Measurements from ENCODE around the gene CA9. TPM values are rescaled to one million over a fixed set of nuclear protein-coding genes. Genes with fewer than 3 reads are reported as not detected.

Gene CA9
- total and polyA plus RNA-seq, 2 experiments from 2014 or later: 2.3 to 4.3 TPM

GRCh38 chr9:35683323-35683722 lies 9.6 kb downstream of the CA9 start:
- Histone ChIP-seq H3K79me2 (ENCODE audit: insufficient read depth) (peaks cover 48% of the 10 kb centered on the region), H3K27me3 (replicated peaks; ENCODE audit: insufficient read depth) (no peaks in the 10 kb centered on the region), H3F3A (ENCODE audit: insufficient read depth) (peaks cover 94% of the 10 kb centered on the region), H3K9ac (peak overlapping the region; percentile 35; the same call in 1 of the 2 replicates), H3K4me1 (ENCODE audit: insufficient read depth) (peaks cover 35% of the 10 kb centered on the region), H3K9me2 (ENCODE audit: insufficient read depth) (no peaks in the 10 kb centered on the region), H3K4me3 (no peak overlapping the region), H3K4me2 (ENCODE audit: unreplicated experiment) (no peak overlapping the region), H3K27ac (peak overlapping the region; percentile 32), H3K36me3 (ENCODE audit: low read depth) (peaks cover 50% of the 10 kb centered on the region), H2AFZ (no peak overlapping the region), H3K9me3 (ENCODE audit: low read depth) (no peaks in the 10 kb centered on the region), H4K20me1 (ENCODE audit: insufficient read depth) (peaks cover 53% of the 10 kb centered on the region)
- TF ChIP-seq EZH2 (IDR thresholded peaks at IDR 0.05; ENCODE audit: insufficient read depth, poor library complexity, severe bottlenecking) (no peak), EZH2phosphoT487 (IDR thresholded peaks at IDR 0.05; ENCODE audit: insufficient read depth, low read depth) (no peak)
- 76 to 87% methylated on average over 2 of the region's 2 CpGs for WGBS, 2 experiments (ENCODE audit: low coverage in 1 of 2, low lambda C conversion rate in 2 of 2, missing lambda C conversion rate in 2 of 2)
- in situ Hi-C loops (cut with MboI): no loop called here
- no peak for DNase-seq

GRCh38 chr9:35684921-35685320 lies 11.2 kb downstream of the CA9 start:
- peaks cover 35% of the 10 kb centered on the region for H3K4me1 ChIP-seq (ENCODE audit: insufficient read depth)
- no peak overlapping the region for H3K9ac ChIP-seq
- H3K27ac ChIP-seq: no peak overlapping the region
- DNase-seq: no peak
- whole genome bisulfite sequencing, 2 experiments (ENCODE audit: low coverage in 1 of 2, low lambda C conversion rate in 2 of 2, missing lambda C conversion rate in 2 of 2): 97 to 100% methylated on average over 10 of the region's 10 CpGs
- no peak overlapping the region for H2AFZ ChIP-seq
- H3K79me2 ChIP-seq (ENCODE audit: insufficient read depth): peaks cover 64% of the 10 kb centered on the region
- no peak for TF ChIP-seq EZH2 (IDR thresholded peaks at IDR 0.05; ENCODE audit: insufficient read depth, poor library complexity, severe bottlenecking)
- TF ChIP-seq EZH2phosphoT487 (IDR thresholded peaks at IDR 0.05; ENCODE audit: insufficient read depth, low read depth): no peak
- H4K20me1 ChIP-seq (ENCODE audit: insufficient read depth): peaks cover 54% of the 10 kb centered on the region
- peak overlapping the region; percentile 89 for H3K4me2 ChIP-seq (ENCODE audit: unreplicated experiment)
- H3K27me3 ChIP-seq (replicated peaks; ENCODE audit: insufficient read depth): no peaks in the 10 kb centered on the region
- no peaks in the 10 kb centered on the region for H3K9me3 ChIP-seq (ENCODE audit: low read depth)
- peaks cover 50% of the 10 kb centered on the region for H3K36me3 ChIP-seq (ENCODE audit: low read depth)
- peaks cover 90% of the 10 kb centered on the region for H3F3A ChIP-seq (ENCODE audit: insufficient read depth)
- H3K4me3 ChIP-seq: no peak overlapping the region
- H3K9me2 ChIP-seq (ENCODE audit: insufficient read depth): no peaks in the 10 kb centered on the region
- in situ Hi-C loops (cut with MboI): no loop called here

- H3K9ac ChIP-seq: 0 out of 2 replicates have a peak overlapping the region, but pooled peaks have one; percentile 16
- peaks cover 50% of the 10 kb centered on the region for H3K36me3 ChIP-seq (ENCODE audit: low read depth)
- no peak for TF ChIP-seq EZH2 (IDR thresholded peaks at IDR 0.05; ENCODE audit: insufficient read depth, poor library complexity, severe bottlenecking)
- no peak for TF ChIP-seq EZH2phosphoT487 (IDR thresholded peaks at IDR 0.05; ENCODE audit: insufficient read depth, low read depth)
- peaks cover 68% of the 10 kb centered on the region for H3K79me2 ChIP-seq (ENCODE audit: insufficient read depth)
- H4K20me1 ChIP-seq (ENCODE audit: insufficient read depth): peaks cover 54% of the 10 kb centered on the region
- no peaks in the 10 kb centered on the region for H3K9me3 ChIP-seq (ENCODE audit: low read depth)
- peak overlapping the region; percentile 89 for H3K4me2 ChIP-seq (ENCODE audit: unreplicated experiment)
- H3K9me2 ChIP-seq (ENCODE audit: insufficient read depth): no peaks in the 10 kb centered on the region
- peak overlapping the region; percentile 98 for H3K4me3 ChIP-seq
- H3K27ac ChIP-seq: no peak overlapping the region; the same call in 1 of the 2 replicates
- no peaks in the 10 kb centered on the region for H3K27me3 ChIP-seq (replicated peaks; ENCODE audit: insufficient read depth)
- H3F3A ChIP-seq (ENCODE audit: insufficient read depth): peaks cover 84% of the 10 kb centered on the region
- peaks cover 35% of the 10 kb centered on the region for H3K4me1 ChIP-seq (ENCODE audit: insufficient read depth)
- in situ Hi-C loops (cut with MboI): no loop called here
- no peak overlapping the region for H2AFZ ChIP-seq
- WGBS, 2 experiments (ENCODE audit: low coverage in 1 of 2, low lambda C conversion rate in 2 of 2, missing lambda C conversion rate in 2 of 2): 80 to 82% methylated on average over 13 of the region's 13 CpGs
- no peak for DNase-seq
These were observed 11.8 kb downstream of the CA9 start for GRCh38 chr9:35685506-35685905.

- peak overlapping the region; percentile 39 for H3K27ac ChIP-seq
- peaks cover 79% of the 10 kb centered on the region for H3F3A ChIP-seq (ENCODE audit: insufficient read depth)
- H3K4me1 ChIP-seq (ENCODE audit: insufficient read depth): peaks cover 37% of the 10 kb centered on the region
- no peaks in the 10 kb centered on the region for H3K9me3 ChIP-seq (ENCODE audit: low read depth)
- peak overlapping the region; percentile 98 for H3K4me3 ChIP-seq
- no peaks in the 10 kb centered on the region for H3K9me2 ChIP-seq (ENCODE audit: insufficient read depth)
- TF ChIP-seq EZH2phosphoT487 (IDR thresholded peaks at IDR 0.05; ENCODE audit: insufficient read depth, low read depth) (no peak), EZH2 (IDR thresholded peaks at IDR 0.05; ENCODE audit: insufficient read depth, poor library complexity, severe bottlenecking) (no peak)
- DNase-seq: peak; percentile 78
- peaks cover 68% of the 10 kb centered on the region for H3K79me2 ChIP-seq (ENCODE audit: insufficient read depth)
- peaks cover 50% of the 10 kb centered on the region for H3K36me3 ChIP-seq (ENCODE audit: low read depth)
- H3K9ac ChIP-seq: peak overlapping the region; percentile 94
- in situ Hi-C loops (cut with MboI): no loop called here
- no peaks in the 10 kb centered on the region for H3K27me3 ChIP-seq (replicated peaks; ENCODE audit: insufficient read depth)
- no peak overlapping the region for H2AFZ ChIP-seq
- peak overlapping the region; percentile 89 for H3K4me2 ChIP-seq (ENCODE audit: unreplicated experiment)
- WGBS, 2 experiments (ENCODE audit: low coverage in 1 of 2, low lambda C conversion rate in 2 of 2, missing lambda C conversion rate in 2 of 2): 69 to 76% methylated on average over 11 of the region's 11 CpGs
- H4K20me1 ChIP-seq (ENCODE audit: insufficient read depth): peaks cover 54% of the 10 kb centered on the region
These were observed 12.8 kb downstream of the CA9 start for GRCh38 chr9:35686222-35687203.
